ENCODE results near the gene PLK5.

DNA sequence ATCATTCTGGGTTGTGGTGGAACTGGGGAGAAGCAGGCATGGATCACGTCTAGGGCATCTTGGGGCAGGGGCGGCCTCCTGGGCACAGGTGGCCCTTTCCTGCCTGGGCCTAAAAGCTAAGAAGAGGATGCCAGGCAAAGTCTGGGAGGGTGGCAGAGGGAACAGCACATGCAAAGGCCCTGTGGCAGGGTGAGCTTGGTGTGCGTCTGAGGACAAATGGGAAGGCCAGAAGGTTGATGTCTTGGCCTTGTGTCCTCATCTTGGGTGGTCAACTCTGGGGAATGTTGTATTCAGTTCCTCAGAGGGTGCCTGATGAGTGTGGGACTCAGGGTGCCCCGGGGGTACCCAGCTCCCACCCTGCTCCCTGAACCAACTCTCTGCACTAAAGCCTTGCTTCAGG, 5.4 kb upstream of the PLK5 start:
- TF ChIP-seq CTCF (IDR thresholded peaks at IDR 0.05; ENCODE audit: insufficient read depth, low read depth, low read length) (no peak), EZH2 (IDR thresholded peaks at IDR 0.05; ENCODE audit: insufficient read depth, low read length) (no peak)

Data from astrocyte (in vitro differentiated cells and primary cell).